Measurements from ENCODE around the gene CDH12. TPM values are rescaled to one million over a fixed set of nuclear protein-coding genes. Genes with fewer than 3 reads are reported as not detected.

Gene CDH12
- total RNA-seq, 4 donors from 2014 or later: not detected

GRCh38 chr5:22504411-22504810 lies 348.7 kb downstream of the CDH12 start:
- no peaks in the 10 kb centered on the region for H3K4me1 ChIP-seq
- H3K4me3 ChIP-seq (replicated peaks in 1 of 3): no peak overlapping the region
- H3K27me3 ChIP-seq: no peaks in the 10 kb centered on the region
- H3K9me3 ChIP-seq: no peaks in the 10 kb centered on the region
- H3K27ac ChIP-seq: no peak overlapping the region
- TF ChIP-seq CTCF (IDR thresholded peaks at IDR 0.05): no peak
- no peak for TF ChIP-seq POLR2A (IDR thresholded peaks at IDR 0.05)
- no peaks in the 10 kb centered on the region for H3K36me3 ChIP-seq
- DNase-seq: no peak
- intact Hi-C loops (cut with DNase I): no loop called here
- 81 to 83% methylated on average over 3 of the region's 3 CpGs for WGBS, 2 donors

DNA sequence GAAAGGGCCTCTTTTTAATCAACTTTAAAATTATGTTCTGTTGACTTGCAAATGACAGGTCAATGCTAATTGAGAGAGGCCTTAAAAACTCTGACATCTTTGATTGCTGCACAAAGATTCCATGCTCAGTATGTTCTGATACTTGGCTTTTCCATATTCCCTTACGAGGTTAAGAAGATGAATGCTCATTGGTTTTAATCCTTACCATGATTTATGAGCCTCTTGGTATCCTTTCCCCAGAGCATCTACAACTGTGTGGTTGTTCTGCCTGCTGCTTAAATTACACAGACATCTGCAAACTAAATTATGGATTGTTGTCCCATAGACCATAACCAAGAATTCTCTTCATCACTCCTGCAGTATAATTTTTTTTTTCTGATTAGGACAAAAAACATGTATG lies 352.6 kb downstream of the CDH12 start:
- Histone ChIP-seq H3K4me3 (replicated peaks in 1 of 3) (no peak overlapping the region), H3K9me3 (no peaks in the 10 kb centered on the region), H3K27me3 (no peaks in the 10 kb centered on the region), H3K36me3 (no peaks in the 10 kb centered on the region), H3K27ac (no peak overlapping the region), H3K4me1 (no peaks in the 10 kb centered on the region)
- no peak for DNase-seq
- TF ChIP-seq CTCF (IDR thresholded peaks at IDR 0.05) (no peak), POLR2A (IDR thresholded peaks at IDR 0.05) (no peak)
- 74 to 79% methylated on average over 1 of the region's 1 CpG for WGBS, 2 donors
- intact Hi-C loops (cut with DNase I): no loop called here

DNA sequence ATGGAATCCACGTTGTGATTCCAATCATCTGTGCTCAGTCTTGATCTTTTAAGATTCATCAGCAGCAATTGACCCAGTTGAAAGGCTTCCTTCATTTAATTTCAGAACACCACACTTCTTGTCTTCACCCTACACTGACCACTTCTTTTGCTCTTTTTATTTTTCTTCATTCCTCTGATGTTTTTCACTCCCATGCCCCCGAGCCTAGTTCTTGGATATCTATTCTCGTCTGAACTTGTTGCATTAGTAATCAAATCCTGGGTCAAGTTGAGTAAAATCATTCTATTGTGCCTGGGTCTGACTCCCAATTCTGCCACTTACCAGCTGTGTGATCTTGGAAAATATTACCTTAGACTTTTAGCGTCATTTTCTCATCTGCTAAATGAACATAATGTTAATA lies 356.5 kb downstream of the CDH12 start:
- no peak overlapping the region for H3K27ac ChIP-seq
- no peak overlapping the region for H3K4me3 ChIP-seq (replicated peaks in 1 of 3)
- H3K9me3 ChIP-seq: no peaks in the 10 kb centered on the region
- 53 to 61% methylated on average over 4 of the region's 4 CpGs for WGBS, 2 donors
- no peak for DNase-seq
- intact Hi-C loops (cut with DNase I): no loop called here
- no peaks in the 10 kb centered on the region for H3K4me1 ChIP-seq
- TF ChIP-seq POLR2A (IDR thresholded peaks at IDR 0.05) (no peak), CTCF (IDR thresholded peaks at IDR 0.05) (no peak)
- H3K27me3 ChIP-seq: no peaks in the 10 kb centered on the region
- H3K36me3 ChIP-seq: no peaks in the 10 kb centered on the region

- WGBS, 2 donors: 75 to 79% methylated on average over 2 of the region's 2 CpGs
- Histone ChIP-seq H3K27me3 (no peaks in the 10 kb centered on the region), H3K9me3 (no peaks in the 10 kb centered on the region), H3K4me1 (no peaks in the 10 kb centered on the region), H3K4me3 (replicated peaks in 1 of 3) (no peak overlapping the region), H3K36me3 (no peaks in the 10 kb centered on the region), H3K27ac (no peak overlapping the region)
- TF ChIP-seq POLR2A (IDR thresholded peaks at IDR 0.05) (no peak), CTCF (IDR thresholded peaks at IDR 0.05) (no peak)
- intact Hi-C loops (cut with DNase I): no loop called here
- DNase-seq: no peak
These were observed 358.0 kb downstream of the CDH12 start for GRCh38 chr5:22495016-22495720.

GRCh38 chr5:22488427-22488826 lies 364.7 kb downstream of the CDH12 start:
- intact Hi-C loops (cut with DNase I): no loop called here

More at GRCh38 chr5:22488427-22488826, 364.7 kb downstream of the CDH12 start:
- Histone ChIP-seq H3K36me3 (no peaks in the 10 kb centered on the region), H3K27ac (no peak overlapping the region), H3K4me1 (no peaks in the 10 kb centered on the region), H3K9me3 (no peaks in the 10 kb centered on the region), H3K4me3 (replicated peaks in 1 of 3) (no peak overlapping the region), H3K27me3 (no peaks in the 10 kb centered on the region)
- no peak for DNase-seq
- no peak for TF ChIP-seq CTCF (IDR thresholded peaks at IDR 0.05)
- no peak for TF ChIP-seq POLR2A (IDR thresholded peaks at IDR 0.05)

Data from thyroid gland (tissue), 4 donors.